KMS-11 (cell line): Measurements from ENCODE around the gene DAB1.
"Not testable (repeated sequence)": the region's sequence is repeated elsewhere in the genome, so short reads cannot be mapped to it uniquely, and the experiment has no call there.

ENCODE experiments used
- H2AFZ ChIP-seq: fragments of 200-600 bp; sonication (generic); 2 replicates; pipeline ENCODE4 v1.6.1; 2016; ENCODE audit warnings: antibody characterized with exemption, mixed run types, low read depth
- H3K27ac ChIP-seq: fragments of 200-600 bp; sonication (generic); 2 replicates; pipeline ENCODE4 v1.6.1; 2016; ENCODE audit warnings: mild to moderate bottlenecking, mixed run types
- H3K27me3 ChIP-seq: fragments of 200-600 bp; sonication (generic); 2 replicates; pipeline ENCODE4 v1.6.1; 2017; ENCODE audit warnings: mild to moderate bottlenecking, low read depth, mixed run types, moderate library complexity; ENCODE audit not compliant: insufficient read depth
- H3K36me3 ChIP-seq: fragments of 200-600 bp; sonication (generic); 2 replicates; pipeline ENCODE4 v1.6.1; 2017; ENCODE audit warnings: mild to moderate bottlenecking, mixed run types; ENCODE audit not compliant: insufficient read depth
- H3K4me1 ChIP-seq: fragments of 200-600 bp; sonication (generic); 2 replicates; pipeline ENCODE4 v1.6.1; 2016; ENCODE audit warnings: mild to moderate bottlenecking, low read depth, mixed run types; ENCODE audit not compliant: poor library complexity, severe bottlenecking
- H3K4me2 ChIP-seq: fragments of 200-600 bp; sonication (generic); 2 replicates; pipeline ENCODE4 v1.7.0; 2016; ENCODE audit warnings: mild to moderate bottlenecking, mixed run types
- H3K4me3 ChIP-seq: fragments of 200-600 bp; sonication (generic); IDR thresholded peaks from 2 replicates; pipeline ENCODE4 v1.6.1; 2017; ENCODE audit warnings: low read depth, low read length, mixed read lengths; ENCODE audit not compliant: insufficient read depth
- H3K79me2 ChIP-seq: fragments of 200-600 bp; sonication (generic); 2 replicates; pipeline ENCODE4 v1.6.1; 2016; ENCODE audit warnings: low read depth, mixed run types; ENCODE audit not compliant: insufficient read depth
- H3K9ac ChIP-seq: fragments of 200-600 bp; sonication (generic); 2 replicates; pipeline ENCODE4 v1.6.1; 2016; ENCODE audit warnings: mild to moderate bottlenecking, mixed run types
- H4K20me1 ChIP-seq: fragments of 200-600 bp; sonication (generic); 2 replicates; pipeline ENCODE4 v1.6.1; 2016; ENCODE audit warnings: mild to moderate bottlenecking, mixed run types; ENCODE audit not compliant: insufficient read depth
- TF ChIP-seq, protein P1 (sequence below): fragments of 200-600 bp; sonication (generic); conservative IDR thresholded peaks from 2 replicates; pipeline ENCODE4 v1.6.1; 2017; ENCODE audit warnings: low read depth, mild to moderate bottlenecking, antibody characterized with exemption, low read length, moderate library complexity, mixed read lengths

Gene DAB1

DNA sequence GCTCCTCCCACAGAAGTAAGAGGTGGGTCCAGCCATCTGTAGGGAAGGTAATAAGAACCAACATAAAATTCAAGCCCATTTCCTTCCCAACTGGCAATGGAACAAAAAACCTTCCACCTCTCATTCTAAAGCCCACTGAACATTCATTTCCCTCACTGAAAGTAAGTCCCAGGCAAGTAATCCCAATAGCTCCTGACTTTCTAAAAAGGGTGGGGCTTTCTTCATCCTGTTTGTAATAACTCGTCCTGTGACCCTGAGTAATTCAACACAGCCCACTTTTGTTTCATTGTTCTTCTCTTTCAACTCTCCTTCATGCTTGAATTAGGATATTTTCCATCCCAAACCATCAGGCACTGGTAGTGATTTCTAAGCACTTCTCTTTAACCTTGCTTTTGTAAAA, 74.9 kb downstream of the DAB1 start:
- Histone ChIP-seq H4K20me1 (no peaks in the 10 kb centered on the region), H3K4me2 (no peak overlapping the region), H3K9ac (no peak overlapping the region), H3K4me1 (no peaks in the 10 kb centered on the region), H2AFZ (no peak overlapping the region), H3K4me3 (no peak overlapping the region), H3K27ac (no peak overlapping the region), H3K79me2 (no peaks in the 10 kb centered on the region), H3K36me3 (no peaks in the 10 kb centered on the region), H3K27me3 (no peaks in the 10 kb centered on the region)
- TF ChIP-seq, protein P1, sequence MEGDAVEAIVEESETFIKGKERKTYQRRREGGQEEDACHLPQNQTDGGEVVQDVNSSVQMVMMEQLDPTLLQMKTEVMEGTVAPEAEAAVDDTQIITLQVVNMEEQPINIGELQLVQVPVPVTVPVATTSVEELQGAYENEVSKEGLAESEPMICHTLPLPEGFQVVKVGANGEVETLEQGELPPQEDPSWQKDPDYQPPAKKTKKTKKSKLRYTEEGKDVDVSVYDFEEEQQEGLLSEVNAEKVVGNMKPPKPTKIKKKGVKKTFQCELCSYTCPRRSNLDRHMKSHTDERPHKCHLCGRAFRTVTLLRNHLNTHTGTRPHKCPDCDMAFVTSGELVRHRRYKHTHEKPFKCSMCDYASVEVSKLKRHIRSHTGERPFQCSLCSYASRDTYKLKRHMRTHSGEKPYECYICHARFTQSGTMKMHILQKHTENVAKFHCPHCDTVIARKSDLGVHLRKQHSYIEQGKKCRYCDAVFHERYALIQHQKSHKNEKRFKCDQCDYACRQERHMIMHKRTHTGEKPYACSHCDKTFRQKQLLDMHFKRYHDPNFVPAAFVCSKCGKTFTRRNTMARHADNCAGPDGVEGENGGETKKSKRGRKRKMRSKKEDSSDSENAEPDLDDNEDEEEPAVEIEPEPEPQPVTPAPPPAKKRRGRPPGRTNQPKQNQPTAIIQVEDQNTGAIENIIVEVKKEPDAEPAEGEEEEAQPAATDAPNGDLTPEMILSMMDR: no peak

DNA sequence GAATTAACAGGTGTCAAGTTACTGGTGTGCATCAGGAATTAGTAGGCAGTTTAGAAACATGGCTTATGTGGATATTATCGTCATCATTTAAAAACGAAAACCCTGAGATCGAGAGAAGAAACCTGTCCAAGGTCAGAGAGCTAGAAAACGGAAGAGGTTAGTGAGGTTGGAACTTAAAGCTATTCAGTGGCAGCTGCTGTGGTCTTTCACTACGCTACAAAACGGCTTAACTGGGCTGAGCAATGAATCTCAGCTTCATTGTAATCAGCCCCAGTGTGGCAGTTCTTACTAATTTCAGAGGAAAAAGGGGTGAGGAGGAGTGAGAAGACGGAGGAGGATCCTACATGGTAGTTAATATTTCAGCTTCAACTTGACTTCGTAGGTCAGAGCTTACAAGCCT, 77.9 kb downstream of the DAB1 start:
- Histone ChIP-seq H3K27me3 (no peaks in the 10 kb centered on the region), H3K4me1 (no peaks in the 10 kb centered on the region), H2AFZ (no peak overlapping the region), H3K27ac (no peak overlapping the region), H3K36me3 (no peaks in the 10 kb centered on the region), H3K79me2 (no peaks in the 10 kb centered on the region), H4K20me1 (no peaks in the 10 kb centered on the region), H3K4me3 (no peak overlapping the region), H3K9ac (no peak overlapping the region), H3K4me2 (no peak overlapping the region)
- TF ChIP-seq, protein P1: no peak

DNA sequence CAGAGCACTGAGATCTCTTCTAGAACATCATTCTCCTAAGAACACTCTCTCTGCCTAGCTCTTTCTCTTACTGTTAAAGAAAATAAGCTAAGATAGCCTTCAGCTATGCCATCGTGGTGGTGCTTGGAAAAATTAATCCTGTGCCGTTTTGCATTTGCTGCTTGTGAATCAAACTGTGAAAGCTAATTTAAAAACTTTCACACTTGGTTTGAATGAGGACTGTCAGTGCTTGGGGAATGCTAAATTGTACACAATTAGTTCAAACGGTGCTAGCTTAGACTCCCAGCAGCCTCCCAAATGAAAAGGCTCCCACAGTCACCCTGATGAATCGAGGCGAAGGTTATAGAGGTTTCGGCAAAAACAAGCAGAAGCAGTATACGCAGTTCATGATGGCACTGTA, 79.6 kb downstream of the DAB1 start:
- Histone ChIP-seq H3K9ac (no peak overlapping the region), H3K4me2 (no peak overlapping the region), H3K4me1 (no peaks in the 10 kb centered on the region), H3K4me3 (no peak overlapping the region), H4K20me1 (no peaks in the 10 kb centered on the region), H3K27me3 (no peaks in the 10 kb centered on the region), H2AFZ (no peak overlapping the region), H3K36me3 (no peaks in the 10 kb centered on the region), H3K27ac (no peak overlapping the region), H3K79me2 (no peaks in the 10 kb centered on the region)
- TF ChIP-seq, protein P1: no peak

DNA sequence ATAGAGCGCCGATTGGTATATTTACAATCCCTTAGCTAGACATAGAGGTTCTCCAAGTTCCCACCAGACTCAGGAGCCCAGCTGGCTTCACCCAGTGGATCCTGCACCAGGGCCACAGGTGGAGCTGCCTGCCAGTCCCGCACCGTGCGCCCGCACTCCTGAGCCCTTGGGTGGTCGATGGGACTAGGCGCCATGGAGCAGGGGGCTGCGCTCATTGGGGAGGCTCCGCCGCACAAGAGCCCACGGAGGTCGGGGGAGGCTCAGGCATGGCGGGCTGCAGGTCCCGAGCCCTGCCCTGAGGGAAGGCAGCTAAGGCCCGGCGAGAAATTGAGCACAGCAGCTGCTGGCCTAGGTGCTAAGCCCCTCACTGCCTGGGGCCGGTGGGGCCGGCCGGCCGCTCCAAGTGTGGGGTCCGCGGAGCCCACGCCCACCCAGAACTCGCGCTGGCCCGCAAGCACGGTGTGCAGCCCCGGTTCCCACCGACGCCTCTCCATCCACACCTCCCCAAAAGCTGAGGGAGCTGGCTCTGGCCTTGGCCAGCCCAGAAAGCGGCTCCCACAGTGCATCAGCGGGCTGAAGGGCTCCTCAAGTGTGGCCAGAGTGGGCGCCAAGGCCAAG, 80.5 kb downstream of the DAB1 start:
- H3K79me2 ChIP-seq, H3K27me3 ChIP-seq, H3K36me3 ChIP-seq, H3K4me3 ChIP-seq, H2AFZ ChIP-seq, H3K9ac ChIP-seq, H3K4me1 ChIP-seq, H3K27ac ChIP-seq, H4K20me1 ChIP-seq, H3K4me2 ChIP-seq: not testable (repeated sequence)

DNA sequence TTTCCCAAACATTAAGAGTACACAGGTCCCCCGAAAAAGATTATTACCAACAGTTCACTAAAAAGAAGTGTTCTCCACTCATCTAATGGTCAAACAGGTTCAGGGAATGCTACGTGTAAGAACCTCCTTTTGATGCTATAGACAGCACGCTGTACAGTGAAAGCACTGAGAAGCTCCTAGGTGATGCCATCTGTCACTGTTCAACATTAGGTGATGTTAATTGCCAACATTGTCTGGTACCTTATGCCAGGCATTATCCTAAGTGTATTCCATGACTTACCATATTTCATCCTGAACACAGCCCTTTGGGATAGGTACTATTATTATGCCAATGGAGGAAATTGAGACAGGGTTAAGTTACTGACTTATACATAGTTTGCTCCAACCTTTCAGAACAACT, 82.1 kb downstream of the DAB1 start:
- Histone ChIP-seq H3K4me3 (no peak overlapping the region), H3K9ac (no peak overlapping the region), H3K27ac (no peak overlapping the region), H3K79me2 (no peaks in the 10 kb centered on the region), H2AFZ (no peak overlapping the region), H3K4me2 (no peak overlapping the region), H3K4me1 (no peaks in the 10 kb centered on the region), H3K27me3 (no peaks in the 10 kb centered on the region), H4K20me1 (no peaks in the 10 kb centered on the region), H3K36me3 (no peaks in the 10 kb centered on the region)
- TF ChIP-seq, protein P1: no peak
